AG04450 (cell line): ENCODE measurements around the gene SELPLG. TPM values are rescaled to one million over a fixed set of nuclear protein-coding genes. Genes with fewer than 3 reads are reported as not detected.
A peak's percentile ranks its signal among the peaks of the same experiment; 100 is the strongest.

Source experiments
- CTCF ChIA-PET: fragments of 300-600, 350-600 bp; formaldehyde crosslinking; extraction: SDS; loops from one replicate; lab custom pipeline; 2022; ENCODE audit warnings: antibody characterized with exemption, inconsistent platforms; lab: Charles Lee
- POLR2A ChIA-PET: fragments of 350-600 bp; formaldehyde crosslinking; extraction: SDS; loops from one replicate; lab custom pipeline; 2021; ENCODE audit warnings: antibody characterized with exemption, inconsistent platforms; lab: Yijun Ruan, JAX
- DNase-seq: peaks from one replicate; pipeline ENCODE4 v3.0.0-alpha.2; 2011; ENCODE audit warnings: low read depth, low spot score
- H3K27ac ChIP-seq: one replicate; pipeline ENCODE4 v1.5.1; 2012; ENCODE audit warnings: low read depth, low read length, control low read depth
- H3K27me3 ChIP-seq: one replicate; pipeline ENCODE4 v1.6.0; 2012; ENCODE audit warnings: low read length; ENCODE audit not compliant: control insufficient read depth, insufficient read depth
- H3K4me3 ChIP-seq: 2 replicates; pipeline ENCODE4 v1.5.1; 2011; ENCODE audit warnings: mild to moderate bottlenecking, low read depth, low read length, control low read depth
- H3K9me3 ChIP-seq: 2 replicates; pipeline ENCODE4 v1.5.1; 2012; ENCODE audit warnings: low read length; ENCODE audit not compliant: control insufficient read depth, insufficient read depth
- CTCF ChIP-seq: IDR thresholded peaks from 2 replicates; pipeline ENCODE4 v1.5.1; 2011; ENCODE audit warnings: low read depth, low read length, control low read depth, inconsistent platforms
- polyA plus RNA-seq: library from polyadenylated mRNA; depleted of rRNA; stranded (reverse); fragments of >200 nt; gene quantifications from 2 replicates; pipeline ENCODE4 v1.2.3, GENCODE V29; 2011

SELPLG gene
- polyA plus RNA-seq, 1 experiment = 6.1 TPM

- TF ChIP-seq CTCF = no peak
- ChIA-PET POLR2A (interaction anchor here (0.6 to 0.8 kb wide), 2 partner anchors 175 to 627 kb away, joined by 3 read pairs; no protein-coding TSS in a partner anchor), CTCF (interaction anchor here (0.8 to 5.2 kb wide), 4 partner anchors 12 to 173 kb away, joined by 3 to 44 read pairs (median 6); no protein-coding TSS in a partner anchor)
- Histone ChIP-seq H3K4me3 (no peak overlapping the region), H3K9me3 (no peaks in the 10 kb centered on the region), H3K27ac (peak overlapping the region; percentile 91), H3K27me3 (no peaks in the 10 kb centered on the region)
- DNase-seq = no peak
Observed at GRCh38 chr12:108629824-108630476, 3.7 kb downstream of the SELPLG start.

- no peak overlapping the region for H3K4me3 ChIP-seq
- no peak for TF ChIP-seq CTCF
- POLR2A ChIA-PET = interaction anchor here (1.2 to 1.7 kb wide), 2 partner anchors 12 to 68 kb away, joined by 5 to 7 read pairs; partner anchors contain the start of gene SART3
- no peaks in the 10 kb centered on the region for H3K9me3 ChIP-seq
- CTCF ChIA-PET = interaction anchor here (0.8 to 5.2 kb wide), 2 partner anchors 11 to 35 kb away, joined by 3 to 44 read pairs; no protein-coding TSS in a partner anchor
- H3K27ac ChIP-seq = peak overlapping the region; percentile 91
- no peaks in the 10 kb centered on the region for H3K27me3 ChIP-seq
- DNase-seq = no peak
Observed at GRCh38 chr12:108629151-108629550, 4.5 kb downstream of the SELPLG start.

- CTCF ChIA-PET = interaction anchor here (1.1 to 5.2 kb wide), 3 partner anchors 9 to 57 kb away, joined by 3 to 44 read pairs (median 5); no protein-coding TSS in a partner anchor
Observed at GRCh38 chr12:108627134-108627920, 6.4 kb downstream of the SELPLG start.

GRCh38 chr12:108625228-108625627 lies 8.5 kb downstream of the SELPLG start:
- H3K9me3 ChIP-seq = no peaks in the 10 kb centered on the region; the same call in 1 of the 2 replicates
- DNase-seq = no peak
- TF ChIP-seq CTCF = no peak
- ChIA-PET POLR2A (no interaction called here), CTCF (interaction anchor here (2.4 kb wide), 1 partner anchor 55 kb away, joined by 5 read pairs; no protein-coding TSS in a partner anchor)
- no peak overlapping the region for H3K27ac ChIP-seq
- H3K27me3 ChIP-seq = no peaks in the 10 kb centered on the region
- H3K4me3 ChIP-seq = no peak overlapping the region

More at GRCh38 chr12:108627134-108627920, 6.4 kb downstream of the SELPLG start:
- H3K27ac ChIP-seq = no peak overlapping the region
- H3K27me3 ChIP-seq = no peaks in the 10 kb centered on the region
- H3K9me3 ChIP-seq = no peaks in the 10 kb centered on the region; the same call in 1 of the 2 replicates
- H3K4me3 ChIP-seq = no peak overlapping the region
- DNase-seq = no peak
- no peak for TF ChIP-seq CTCF
- POLR2A ChIA-PET = interaction anchor here (0.7 to 1.7 kb wide), 3 partner anchors 13 to 126 kb away, joined by 5 read pairs; partner anchors contain the start of gene ISCU
